GM12891 (cell line): ENCODE results near the gene M6PR. TPM values are rescaled to one million over a fixed set of nuclear protein-coding genes. Genes with fewer than 3 reads are reported as not detected.

Experiments
- DNase-seq: peaks from one replicate; pipeline ENCODE4 v3.0.0; 2011; ENCODE audit warnings: low spot score; ENCODE audit not compliant: insufficient read length
- FAIRE-seq: peaks from 2 replicates; lab custom pipeline; 2011; peaks lifted over from hg19 to GRCh38; lab: Jason Lieb, UNC
- PAX5 ChIP-seq: IDR thresholded peaks from 2 replicates; pipeline ENCODE4 v1.6.1; 2011; ENCODE audit warnings: low read length, moderate library complexity, mild to moderate bottlenecking; ENCODE audit not compliant: insufficient read depth, severe bottlenecking
- POLR2A ChIP-seq: IDR thresholded peaks from 2 replicates; pipeline ENCODE4 v1.6.1; 2011; ENCODE audit warnings: low read depth, low read length, control low read depth
- POLR2AphosphoS5 ChIP-seq: IDR thresholded peaks from 2 replicates; pipeline ENCODE4 v1.6.1; 2011; ENCODE audit warnings: low read depth, low read length, control low read depth
- POU2F2 ChIP-seq: IDR thresholded peaks from 2 replicates; pipeline ENCODE4 v1.6.1; 2011; ENCODE audit warnings: low read depth, mild to moderate bottlenecking, control low read depth, low read length, moderate library complexity
- SPI1 ChIP-seq: IDR thresholded peaks from 2 replicates; pipeline ENCODE4 v1.6.1; 2011; ENCODE audit warnings: low read depth, low read length, control low read depth
- TAF1 ChIP-seq: IDR thresholded peaks from 2 replicates; pipeline ENCODE4 v1.6.1; 2011; ENCODE audit warnings: low read depth, low read length, control low read depth
- polyA plus RNA-seq: library from polyadenylated mRNA; unstranded; fragments of >200 nt; gene quantifications from one replicate; pipeline ENCODE4 v1.2.1, GENCODE V29; 2012; ENCODE audit warnings: low read depth, missing spikeins, inconsistent platforms; ENCODE audit not compliant: missing spikeins

The M6PR gene
- polyA plus RNA-seq, result 103 TPM

- DNase-seq (peak; percentile 71), FAIRE-seq (peak; percentile 98)
- TF ChIP-seq POLR2AphosphoS5 (peak; percentile 88), POLR2A (peak; percentile 84), POU2F2 (peak; percentile 41), TAF1 (peak; percentile 60), PAX5 (peak; percentile 33), SPI1 (peak; percentile 57)
These were observed at the start of gene M6PR for GRCh38 chr12:8949342-8950220. TSS of gene M6PR (minus strand) at chr12:8949645. CDS start at chr12:8946404, 3,241 bp downstream.

GRCh38 chr12:8996682-8997405, 47.4 kb upstream of the M6PR start:
- peak; percentile 16 for DNase-seq
- FAIRE-seq, result peak; percentile 98
- TF ChIP-seq PAX5 (no peak), POLR2AphosphoS5 (peak; percentile 26; the same call in 1 of the 2 replicates), POLR2A (no peak), SPI1 (peak; percentile 99), TAF1 (no peak), POU2F2 (no peak)

- TF ChIP-seq TAF1, result no peak
- TF ChIP-seq POU2F2, result no peak
- no peak for TF ChIP-seq POLR2AphosphoS5
- no peak for TF ChIP-seq PAX5
- no peak for TF ChIP-seq SPI1
- TF ChIP-seq POLR2A, result no peak
- no peak for DNase-seq
- FAIRE-seq, result peak; percentile 38
These were observed 45.8 kb upstream of the M6PR start for GRCh38 chr12:8995021-8995775.

GRCh38 chr12:8993827-8994226, 44.4 kb upstream of the M6PR start:
- no peak for FAIRE-seq
- TF ChIP-seq TAF1 (no peak), POLR2A (no peak), PAX5 (no peak), POU2F2 (no peak)
- no peak for DNase-seq

DNA sequence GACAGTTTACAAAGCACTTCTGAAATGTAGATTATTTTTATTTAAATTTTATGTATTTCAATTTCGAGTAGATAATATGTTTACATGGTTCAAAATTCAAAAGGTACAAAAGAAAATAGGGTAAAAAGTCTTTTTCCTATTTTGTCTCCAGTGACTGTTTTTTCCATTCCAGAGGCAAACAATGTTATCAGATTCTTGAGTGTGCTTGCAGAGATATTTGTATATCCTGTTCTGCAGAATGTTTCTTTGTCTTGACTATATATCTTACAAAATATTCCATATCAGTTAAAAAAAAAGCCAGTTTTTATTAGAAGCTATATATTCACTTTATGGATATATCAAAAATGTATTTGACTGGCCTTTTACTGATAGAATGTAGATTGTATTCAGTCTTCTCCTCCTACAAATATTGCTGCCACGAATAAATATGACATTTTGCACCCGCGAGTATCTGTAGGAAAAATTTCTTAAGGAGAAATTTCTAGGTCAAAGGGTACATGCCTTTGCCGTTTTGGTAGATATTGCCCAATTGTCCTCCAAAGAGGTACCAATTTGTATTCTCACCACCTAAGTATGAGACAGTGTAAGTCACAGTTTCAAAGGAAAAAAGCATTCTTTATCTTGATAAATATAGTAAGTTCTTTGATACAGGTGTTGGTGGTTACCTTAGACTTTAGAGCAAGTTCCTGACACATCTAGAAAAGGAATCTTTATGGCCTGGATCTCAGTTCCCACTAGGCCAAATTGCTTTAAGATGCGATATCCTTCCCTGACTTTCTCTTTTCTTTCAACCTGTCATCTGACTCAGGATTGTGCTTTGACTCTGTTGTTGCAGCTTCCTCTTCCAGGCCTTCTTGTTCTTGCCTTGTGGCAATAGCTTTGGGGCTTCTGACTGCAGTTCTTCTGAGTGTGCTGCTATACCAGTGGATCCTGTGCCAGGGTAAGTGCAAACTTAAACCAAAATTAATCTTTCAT, 42.2 kb upstream of the M6PR start:
- TF ChIP-seq POLR2AphosphoS5 (no peak), TAF1 (no peak), POLR2A (no peak), SPI1 (no peak), POU2F2 (no peak), PAX5 (no peak)
- DNase-seq (no peak), FAIRE-seq (no peak)

DNA sequence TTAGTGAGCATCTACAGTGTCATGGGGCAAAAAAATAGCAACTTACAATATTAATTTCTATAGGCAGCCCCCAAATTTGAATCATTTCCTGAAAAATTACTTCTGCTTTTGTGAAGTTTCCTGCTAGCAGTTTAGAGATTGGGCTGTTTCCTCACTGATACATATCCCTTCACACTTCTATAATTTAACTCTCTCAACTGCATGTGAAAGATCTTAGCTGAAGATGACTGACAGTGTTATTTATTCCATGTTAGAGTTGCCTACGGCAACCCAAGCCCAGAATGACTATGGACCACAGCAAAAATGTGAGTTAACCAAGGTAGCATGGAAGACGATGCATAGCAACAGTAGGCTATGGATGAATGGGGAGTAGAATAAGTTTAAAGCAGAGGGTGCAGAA, 40.0 kb upstream of the M6PR start, which contains the start of gene KLRG1:
KLRG1 (plus strand) TSS at position 134 of the 400 bp plus-strand sequence; CDS start at position 224, 90 bp downstream.
- DNase-seq, result no peak
- TF ChIP-seq POLR2A (no peak), TAF1 (no peak), PAX5 (no peak), SPI1 (no peak), POU2F2 (no peak), POLR2AphosphoS5 (no peak)
- peak; percentile 83 for FAIRE-seq

DNA sequence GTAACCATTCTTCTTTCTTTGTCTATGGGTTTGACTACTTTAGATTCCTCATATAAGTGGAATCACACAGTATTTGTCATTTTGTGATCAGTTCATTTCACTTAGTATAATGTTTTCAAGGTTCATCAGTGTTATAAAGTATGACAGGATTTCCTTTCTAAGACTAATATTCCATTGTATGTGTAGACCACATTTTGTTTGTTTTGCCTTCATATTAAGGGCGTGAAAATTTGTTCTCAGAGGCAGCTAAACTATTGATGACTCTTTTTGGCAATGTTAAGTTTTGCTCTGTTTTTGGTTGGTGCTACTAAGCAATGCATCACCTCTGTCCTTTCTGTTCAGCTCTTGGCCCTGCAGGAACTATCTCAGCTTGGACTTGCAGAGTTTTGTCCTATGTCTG, 38.2 kb upstream of the M6PR start:
- no peak for DNase-seq
- TF ChIP-seq SPI1 (no peak), POLR2AphosphoS5 (no peak), POU2F2 (no peak), PAX5 (no peak)
- FAIRE-seq, result no peak

GRCh38 chr12:8987163-8987562, 37.7 kb upstream of the M6PR start:
- no peak for FAIRE-seq
- DNase-seq, result no peak
- no peak for TF ChIP-seq POU2F2
- no peak for TF ChIP-seq TAF1
- TF ChIP-seq POLR2AphosphoS5, result no peak
- no peak for TF ChIP-seq PAX5
- no peak for TF ChIP-seq SPI1
- TF ChIP-seq POLR2A, result no peak
